Uterus (tissue), 2 donors: ENCODE data around the gene AOC2.

Experiments
- POLR2A ChIP-seq, 2 donors: fragments of 450-650 bp; IDR thresholded peaks; one replicate each; pipeline ENCODE4 v1.6.1; 2016; ENCODE audit warnings: antibody characterized with exemption in 2 of 2, mild to moderate bottlenecking in 1 of 2, moderate library complexity in 1 of 2
- TF ChIP-seq, protein P1 (sequence below), 4 experiments: fragments of 200-600 bp in 2 of 4; fragments of 450-650 bp in 2 of 4; sonication (generic) in 2 of 4; IDR thresholded peaks; one replicate each; pipeline ENCODE4 v1.5.1; 2016 to 2019; ENCODE audit warnings: antibody characterized with exemption in 4 of 4, mild to moderate bottlenecking in 2 of 4, moderate library complexity in 1 of 4

DNA sequence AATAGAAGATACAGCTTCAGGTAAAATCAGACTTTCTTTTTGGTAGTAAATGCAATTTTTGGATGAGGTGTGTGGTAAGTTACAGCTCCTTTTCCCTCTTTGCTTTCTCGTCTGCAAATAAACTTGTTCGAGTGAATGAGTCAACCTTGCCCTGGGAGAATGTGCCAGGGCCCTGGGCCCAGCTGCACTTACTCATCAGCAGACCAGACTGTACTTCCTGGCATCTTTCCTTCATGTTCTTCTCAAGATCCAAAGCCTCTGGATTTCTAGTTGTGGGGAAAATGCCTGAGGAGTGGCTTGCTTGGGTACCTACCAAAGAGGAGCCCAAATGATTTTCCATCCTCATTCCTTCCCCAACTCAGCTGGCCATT is 50.8 kb downstream of the AOC2 start:
- TF ChIP-seq, protein P1, sequence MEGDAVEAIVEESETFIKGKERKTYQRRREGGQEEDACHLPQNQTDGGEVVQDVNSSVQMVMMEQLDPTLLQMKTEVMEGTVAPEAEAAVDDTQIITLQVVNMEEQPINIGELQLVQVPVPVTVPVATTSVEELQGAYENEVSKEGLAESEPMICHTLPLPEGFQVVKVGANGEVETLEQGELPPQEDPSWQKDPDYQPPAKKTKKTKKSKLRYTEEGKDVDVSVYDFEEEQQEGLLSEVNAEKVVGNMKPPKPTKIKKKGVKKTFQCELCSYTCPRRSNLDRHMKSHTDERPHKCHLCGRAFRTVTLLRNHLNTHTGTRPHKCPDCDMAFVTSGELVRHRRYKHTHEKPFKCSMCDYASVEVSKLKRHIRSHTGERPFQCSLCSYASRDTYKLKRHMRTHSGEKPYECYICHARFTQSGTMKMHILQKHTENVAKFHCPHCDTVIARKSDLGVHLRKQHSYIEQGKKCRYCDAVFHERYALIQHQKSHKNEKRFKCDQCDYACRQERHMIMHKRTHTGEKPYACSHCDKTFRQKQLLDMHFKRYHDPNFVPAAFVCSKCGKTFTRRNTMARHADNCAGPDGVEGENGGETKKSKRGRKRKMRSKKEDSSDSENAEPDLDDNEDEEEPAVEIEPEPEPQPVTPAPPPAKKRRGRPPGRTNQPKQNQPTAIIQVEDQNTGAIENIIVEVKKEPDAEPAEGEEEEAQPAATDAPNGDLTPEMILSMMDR (IDR thresholded peaks at IDR 0.05): no peak
- TF ChIP-seq POLR2A (IDR thresholded peaks at IDR 0.05): no peak
